NCI-H187 treated with DMSO at 0.1 percent for 48 hours (cell line): ENCODE data around the gene SGF29.
"Not testable (repeated sequence)": the region's sequence is repeated elsewhere in the genome, so short reads cannot be mapped to it uniquely, and the experiment has no call there.

ENCODE experiments used
- DNase-seq: peaks from one replicate; lab custom pipeline; 2025; lab: John Stamatoyannopoulos, UW

SGF29 gene

DNA sequence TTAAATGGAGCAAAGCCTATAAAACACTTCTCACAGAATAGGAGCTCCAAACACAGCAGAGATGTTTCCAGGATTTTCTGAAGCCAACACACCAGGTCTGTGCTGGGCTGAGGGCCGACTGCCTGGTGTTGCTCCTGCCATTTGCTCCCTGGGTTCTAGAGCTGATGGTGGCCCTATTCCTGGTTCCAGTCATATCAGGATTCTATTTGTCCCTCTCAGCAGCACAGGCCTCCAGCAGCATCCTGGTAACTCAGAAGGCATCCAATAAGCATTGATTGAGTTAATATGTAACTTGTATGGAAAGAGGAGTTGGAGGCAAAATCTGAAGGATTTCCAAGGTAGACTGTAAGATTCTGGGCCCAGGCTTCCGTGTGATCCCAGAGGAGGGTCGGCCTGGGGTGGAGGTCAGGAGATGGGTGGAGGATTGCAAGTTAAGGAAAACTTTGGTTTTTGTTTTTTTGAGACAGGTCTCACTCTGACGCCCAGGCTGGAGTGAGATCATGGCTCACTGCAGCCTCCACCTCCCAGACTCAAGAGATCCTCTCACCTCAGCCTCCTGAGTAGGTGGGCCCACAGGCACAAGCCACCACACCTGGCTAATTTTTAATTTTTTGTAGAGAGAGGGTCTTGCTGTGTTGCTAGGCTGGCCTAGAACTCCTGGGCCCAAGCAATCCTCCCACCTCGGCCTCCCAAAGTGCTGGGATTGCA lies 20.6 kb upstream of the SGF29 start:
- no peak for DNase-seq

DNA sequence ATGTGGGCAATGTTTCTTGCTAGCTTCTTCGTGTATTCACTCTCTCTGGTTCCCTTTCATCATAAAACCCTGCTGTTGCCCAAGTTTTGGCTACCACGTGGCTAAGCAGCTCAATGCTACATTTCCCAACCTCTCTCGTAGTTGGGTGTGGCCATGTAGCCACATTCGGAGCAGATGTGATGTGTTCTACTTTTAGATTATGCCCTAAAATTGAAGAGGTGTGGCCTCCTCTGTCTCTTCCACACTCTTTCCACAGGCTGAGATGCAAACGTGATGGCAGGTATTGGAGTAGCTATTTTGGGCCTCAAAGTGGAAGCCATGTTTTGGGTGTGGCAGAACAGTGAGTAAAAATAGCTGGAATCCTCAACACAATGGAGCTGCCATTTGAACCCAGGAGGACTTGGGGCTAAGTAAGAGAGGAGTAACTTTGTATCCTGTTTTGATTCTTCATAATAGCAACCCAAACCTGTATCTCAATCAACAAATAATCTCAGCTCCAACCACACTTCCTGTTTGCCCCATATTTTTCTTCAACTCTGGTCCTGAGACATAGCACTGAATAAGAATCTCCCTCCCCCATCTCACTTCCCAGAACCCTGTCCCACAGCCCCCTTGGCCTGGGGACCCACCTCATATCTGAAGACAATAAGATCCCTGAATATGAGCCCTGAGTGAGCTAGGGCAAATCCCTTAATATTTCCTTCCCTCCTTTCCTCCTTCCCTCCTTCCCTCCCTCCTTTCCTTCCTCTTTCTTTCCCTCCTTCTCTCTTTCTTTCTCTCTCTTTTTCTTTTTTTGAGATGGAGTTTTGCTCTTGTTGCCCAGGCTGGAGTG lies 19.0 kb upstream of the SGF29 start:
- no peak for DNase-seq

DNA sequence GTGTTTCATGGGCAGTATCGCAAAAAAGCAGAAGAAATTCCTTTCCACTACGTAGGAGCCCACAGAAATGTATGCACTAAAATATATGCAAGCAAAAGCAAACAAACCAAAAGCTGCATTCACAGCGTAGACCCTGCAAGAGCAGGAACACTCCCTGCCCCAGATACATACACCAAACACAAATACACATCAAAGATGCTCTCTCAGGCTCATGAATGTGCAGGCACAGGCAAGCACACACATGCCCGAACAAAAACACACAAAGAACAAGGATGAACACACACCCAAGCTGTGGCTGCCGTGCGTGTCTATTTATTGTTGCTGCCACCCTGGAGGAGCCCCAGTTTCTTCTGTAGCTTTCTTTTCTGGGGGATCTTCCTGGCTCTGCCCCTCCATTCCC lies 16.6 kb upstream of the SGF29 start:
- no peak for DNase-seq

- no peak for DNase-seq
Measured at GRCh38 chr16:28537964-28538732, 15.6 kb upstream of the SGF29 start.

DNA sequence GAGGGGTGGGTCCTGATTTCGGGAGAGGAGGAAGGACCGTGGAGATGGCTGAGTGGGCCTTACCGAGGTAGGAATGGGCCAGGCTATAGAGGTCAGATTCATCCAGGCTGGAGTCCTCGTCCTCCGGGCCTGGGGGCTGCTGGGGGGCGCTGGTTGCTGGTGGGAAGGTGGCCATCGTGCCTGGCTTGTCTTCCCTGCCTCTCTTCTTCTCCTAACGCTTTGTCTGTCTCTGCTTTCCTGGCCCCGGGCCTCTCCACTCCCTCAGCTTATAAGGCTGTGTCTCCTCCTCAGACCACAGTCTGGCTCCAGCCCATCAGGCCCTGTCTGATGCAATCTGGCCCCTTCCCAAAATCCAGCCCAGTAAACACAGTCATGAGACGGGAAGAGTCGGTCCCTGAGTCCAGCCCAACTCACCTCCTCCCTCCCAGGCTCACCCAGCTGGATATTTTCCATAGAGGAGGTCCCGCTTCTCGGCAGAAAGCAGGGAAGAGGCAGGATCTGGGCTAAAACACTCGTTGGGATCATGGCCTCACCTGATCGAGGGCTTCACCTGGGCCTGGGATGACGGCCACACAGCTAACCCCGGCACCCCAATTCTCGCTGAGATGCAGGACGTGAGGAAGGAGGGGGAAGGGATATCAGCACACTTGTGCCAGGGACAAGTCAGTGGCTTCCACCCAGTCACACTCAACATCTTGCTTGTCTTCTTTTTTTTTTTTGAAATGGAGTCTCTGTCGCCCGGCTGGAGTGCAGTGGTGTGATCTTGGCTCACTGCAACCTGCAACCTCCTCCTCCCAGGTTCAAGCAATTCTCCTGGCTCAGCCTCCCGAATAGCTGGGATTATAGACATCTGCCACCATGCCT lies 14.8 kb upstream of the SGF29 start, which contains the start of gene NUPR1:
NUPR1 (minus strand) TSS at position 242 of the 864 bp plus-strand sequence; CDS start at position 175, 67 bp downstream.
- no peak for DNase-seq

GRCh38 chr16:28540346-28540745 lies 13.4 kb upstream of the SGF29 start:
- no peak for DNase-seq

DNA sequence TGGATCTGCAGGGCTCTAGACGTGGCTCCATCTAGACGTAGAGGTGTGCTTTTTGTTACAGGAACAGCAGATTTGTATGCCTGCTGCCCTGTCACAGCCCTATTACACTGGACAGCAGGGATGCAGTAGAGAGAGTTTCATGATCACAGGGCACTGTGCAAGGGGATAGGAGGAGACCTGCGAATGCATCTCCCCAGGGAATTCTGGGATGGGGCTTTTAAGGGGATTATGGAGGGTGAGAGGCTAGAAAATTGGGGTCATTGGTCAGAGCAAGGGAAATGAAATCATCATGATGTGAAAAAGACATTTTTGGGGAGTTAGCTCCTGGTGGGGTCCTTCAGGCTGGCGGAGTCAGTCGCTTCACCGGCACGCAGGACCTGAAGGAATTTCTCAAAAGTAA lies 11.1 kb upstream of the SGF29 start:
- DNase-seq: no peak

- no peak for DNase-seq
Measured at GRCh38 chr16:28543072-28543471, 10.6 kb upstream of the SGF29 start.

- DNase-seq: no peak
Measured at GRCh38 chr16:28544998-28545397, 8.7 kb upstream of the SGF29 start.

- not testable (repeated sequence) for DNase-seq
Measured at GRCh38 chr16:28545964-28546363, 7.8 kb upstream of the SGF29 start.

DNA sequence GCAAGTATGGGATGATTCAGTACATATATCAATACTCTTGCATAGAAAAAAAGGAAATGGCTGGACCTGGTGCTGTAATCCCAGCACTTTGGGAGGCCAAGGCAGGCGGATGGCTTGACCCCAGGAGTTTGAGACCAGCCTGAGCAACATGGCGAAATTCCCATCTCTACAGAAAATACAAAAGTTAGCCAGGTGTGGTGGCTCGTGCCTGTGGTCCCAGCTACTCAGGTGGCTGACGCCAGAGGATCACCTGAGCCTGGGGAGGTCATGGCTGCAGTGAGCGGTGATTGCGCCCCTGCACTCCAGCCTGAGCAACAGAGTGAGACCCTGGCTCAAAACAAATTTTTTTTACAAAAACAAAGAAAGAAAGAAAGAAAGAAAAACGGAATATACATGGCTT lies 7.1 kb upstream of the SGF29 start:
- DNase-seq: no peak

DNA sequence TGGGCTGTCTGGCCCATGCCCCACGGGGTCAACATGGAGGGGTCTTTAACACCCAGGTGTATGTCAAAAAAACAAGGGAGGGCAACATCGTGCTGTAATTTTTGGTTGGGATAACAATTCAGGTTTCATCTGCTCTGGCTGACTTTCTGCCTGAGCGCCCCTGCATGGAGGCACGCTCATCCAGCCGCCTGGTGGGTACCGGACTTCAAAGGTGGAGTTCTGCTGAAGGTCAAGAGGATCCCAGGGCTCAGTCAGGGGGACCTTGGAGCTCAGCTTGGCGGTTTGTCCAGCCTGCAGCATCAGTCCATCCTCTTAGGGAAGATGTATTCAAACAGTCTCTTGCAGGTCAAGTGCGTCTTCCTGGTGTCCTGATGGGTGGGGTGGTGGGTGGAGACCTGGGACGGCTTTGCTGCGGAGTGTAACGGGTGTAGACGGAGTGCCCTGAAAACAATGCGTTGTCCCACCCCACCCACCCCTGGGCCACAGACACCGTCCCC lies 5.4 kb upstream of the SGF29 start:
- no peak for DNase-seq

GRCh38 chr16:28549301-28549899 lies 4.3 kb upstream of the SGF29 start:
- no peak for DNase-seq

- no peak for DNase-seq
Measured at GRCh38 chr16:28554634-28555423, 1.1 kb downstream of the SGF29 start.

DNA sequence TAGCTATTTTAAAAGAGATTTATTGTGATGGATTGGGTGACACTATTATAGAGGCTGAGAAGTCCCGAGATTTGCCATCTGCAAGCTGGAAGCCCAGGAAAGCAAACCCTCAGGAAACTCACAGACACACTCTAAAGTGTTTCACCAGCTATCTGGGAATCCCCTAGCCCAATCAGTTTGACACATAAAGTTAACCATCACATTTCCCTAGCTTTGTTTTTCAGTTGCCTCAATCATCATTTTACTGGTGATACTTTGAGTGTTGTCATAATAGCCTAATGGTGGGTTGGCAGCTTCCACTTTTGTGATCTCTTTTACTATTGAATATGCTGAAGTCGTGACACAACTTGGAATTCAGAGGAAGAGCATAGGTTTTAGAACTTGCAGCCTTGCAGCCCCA lies 1.8 kb downstream of the SGF29 start:
- DNase-seq: no peak

DNA sequence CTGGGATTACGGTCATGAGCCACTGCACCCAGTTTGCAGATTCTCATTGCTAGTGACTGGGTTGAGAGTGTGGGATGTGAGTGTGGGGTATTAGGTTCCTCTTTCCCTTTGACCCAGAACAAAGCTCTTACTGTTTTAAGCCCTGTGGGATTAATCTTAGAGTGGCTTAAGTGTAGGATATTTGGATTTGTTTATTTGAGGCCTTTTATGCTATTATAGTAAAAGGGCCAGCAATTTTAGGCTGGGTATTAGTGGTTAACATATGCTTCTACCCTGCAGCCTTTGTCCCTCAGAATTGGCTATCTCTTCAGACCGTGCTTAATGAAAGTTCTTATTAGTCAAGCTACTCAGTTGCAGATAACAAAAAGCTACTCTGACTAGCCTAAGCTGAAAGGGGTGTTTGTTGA lies 3.2 kb downstream of the SGF29 start:
- DNase-seq: no peak

GRCh38 chr16:28558456-28558855 lies 4.7 kb downstream of the SGF29 start:
- DNase-seq: no peak

GRCh38 chr16:28561557-28562187 lies 8.0 kb downstream of the SGF29 start:
- no peak for DNase-seq

DNA sequence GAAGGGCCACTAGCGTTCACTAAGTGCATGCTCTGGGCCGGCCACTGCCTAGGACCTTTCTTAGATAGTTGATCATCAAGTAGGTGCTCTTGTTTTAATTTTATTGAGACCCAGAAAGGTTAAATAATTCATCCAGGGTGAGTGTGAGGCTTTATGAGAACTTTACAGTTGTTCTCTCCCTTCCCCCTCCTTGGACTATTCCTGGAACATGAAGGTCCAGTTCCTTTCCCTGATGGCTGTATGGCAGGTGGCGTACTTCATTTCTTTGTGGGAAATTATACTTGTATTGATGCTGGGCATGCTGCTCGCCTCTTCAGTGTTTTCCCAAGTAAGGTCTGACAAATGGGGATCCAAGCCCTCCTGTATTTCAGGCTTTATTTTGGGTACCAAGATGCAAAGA lies 8.5 kb downstream of the SGF29 start:
- no peak for DNase-seq

DNA sequence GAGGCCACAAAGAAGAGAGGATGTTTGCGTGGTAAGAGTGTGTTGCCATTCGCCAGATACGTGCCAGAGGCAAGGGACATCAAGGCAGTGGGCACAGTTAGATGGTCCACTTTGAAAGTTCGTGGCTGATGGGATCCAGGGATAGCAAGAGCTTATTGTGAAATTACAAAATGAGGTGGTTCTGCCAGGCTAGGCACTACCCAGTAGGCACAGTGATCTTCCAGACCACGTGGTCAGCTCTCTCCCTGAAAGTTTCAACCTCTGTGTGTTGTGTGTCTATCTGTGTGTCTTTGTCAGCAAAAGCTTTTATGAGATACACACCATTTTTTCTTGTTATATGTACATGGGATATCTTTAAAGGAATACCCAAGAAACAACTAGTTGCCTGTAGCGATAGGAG lies 9.5 kb downstream of the SGF29 start:
- DNase-seq: no peak
